GM18870 (cell line): ENCODE results near the gene ALK.

Experiments used
- ATAC-seq: cut with Tn5 transposase; IDR thresholded peaks from one replicate; pipeline ENCODE4 v1.9.1; 2021; ENCODE audit warnings: moderate library complexity; ENCODE audit not compliant: unreplicated experiment

ALK gene

GRCh38 chr2:29218550-29219125 lies 702.7 kb downstream of the ALK start:
- ATAC-seq, result no peak

GRCh38 chr2:29218071-29218470 lies 703.3 kb downstream of the ALK start:
- no peak for ATAC-seq

- no peak for ATAC-seq
Measured at GRCh38 chr2:29216609-29216909, 704.8 kb downstream of the ALK start.

GRCh38 chr2:29215739-29216608 lies 705.4 kb downstream of the ALK start:
- no peak for ATAC-seq

GRCh38 chr2:29215073-29215472 lies 706.3 kb downstream of the ALK start:
- ATAC-seq, result no peak

GRCh38 chr2:29213888-29214291 lies 707.5 kb downstream of the ALK start:
- no peak for ATAC-seq

GRCh38 chr2:29212009-29212408 lies 709.4 kb downstream of the ALK start:
- no peak for ATAC-seq

- ATAC-seq, result no peak
Measured at GRCh38 chr2:29209551-29209950, 711.8 kb downstream of the ALK start.

- no peak for ATAC-seq
Measured at GRCh38 chr2:29207352-29208148, 713.8 kb downstream of the ALK start.

- ATAC-seq, result no peak
Measured at GRCh38 chr2:29206941-29207340, 714.4 kb downstream of the ALK start.

- ATAC-seq, result no peak
Measured at GRCh38 chr2:29202819-29203495, 718.4 kb downstream of the ALK start.

- ATAC-seq, result no peak
Measured at GRCh38 chr2:29201979-29202378, 719.4 kb downstream of the ALK start.

- no peak for ATAC-seq
Measured at GRCh38 chr2:29196792-29197788, 724.3 kb downstream of the ALK start.

- ATAC-seq, result no peak
Measured at GRCh38 chr2:29195796-29196195, 725.6 kb downstream of the ALK start.

GRCh38 chr2:29193681-29194080 lies 727.7 kb downstream of the ALK start:
- ATAC-seq, result no peak

- no peak for ATAC-seq
Measured at GRCh38 chr2:29193111-29193510, 728.3 kb downstream of the ALK start.

- ATAC-seq, result no peak
Measured at GRCh38 chr2:29192526-29192925, 728.9 kb downstream of the ALK start.

- ATAC-seq, result no peak
Measured at GRCh38 chr2:29191817-29192216, 729.6 kb downstream of the ALK start.

- ATAC-seq, result no peak
Measured at GRCh38 chr2:29189052-29189451, 732.3 kb downstream of the ALK start.

- ATAC-seq, result no peak
Measured at GRCh38 chr2:29187926-29188325, 733.5 kb downstream of the ALK start.
